Natural killer cell (primary cell): ENCODE data around the gene MTCH2. TPM values are rescaled to one million over a fixed set of nuclear protein-coding genes. Genes with fewer than 3 reads are reported as not detected.

Experiments used
- ATAC-seq, 3 donors: fragments of 150-1000 bp in 2 of 3; fragments of 200-7000 bp in 1 of 3; cut with Tn5 transposase; 1 replicate in 1 of 3; 2 replicates in 2 of 3; pipeline ENCODE4 v1.10.0; 2021; ENCODE audit warnings: mild to moderate bottlenecking in 2 of 3, moderate library complexity in 2 of 3
- DNase-seq, 2 donors: peaks; one replicate each; pipeline versions ENCODE4 v3.0.0 to v3.0.0-alpha.2; 2013 to 2021; ENCODE audit warnings: mixed read lengths in 1 of 2
- H3K27ac ChIP-seq: one replicate; pipeline ENCODE4 v1.5.1; 2013; ENCODE audit warnings: mild to moderate bottlenecking, low read length
- H3K27me3 ChIP-seq: one replicate; pipeline ENCODE4 v1.6.1; 2013; ENCODE audit warnings: low read length; ENCODE audit not compliant: control insufficient read depth, insufficient read depth
- H3K36me3 ChIP-seq: one replicate; pipeline ENCODE4 v1.6.1; 2013; ENCODE audit warnings: low read length; ENCODE audit not compliant: control insufficient read depth, insufficient read depth
- H3K4me1 ChIP-seq: one replicate; pipeline ENCODE4 v1.6.1; 2013; ENCODE audit warnings: low read length; ENCODE audit not compliant: control insufficient read depth, insufficient read depth
- H3K4me3 ChIP-seq: one replicate; pipeline ENCODE4 v1.5.1; 2013; ENCODE audit warnings: low read length
- H3K9me3 ChIP-seq: one replicate; pipeline ENCODE4 v1.6.1; 2013; ENCODE audit warnings: low read length; ENCODE audit not compliant: control insufficient read depth, insufficient read depth
- H3K27ac Mint-ChIP-seq, 2 donors: one replicate each; pipeline ENCODE4 v1.8.0; 2022; ENCODE audit warnings: mild to moderate bottlenecking in 2 of 2, mixed read lengths in 2 of 2, moderate library complexity in 1 of 2
- H3K27me3 Mint-ChIP-seq, 2 donors: one replicate each; pipeline ENCODE4 v1.8.0; 2022; ENCODE audit warnings: low read depth in 2 of 2, mixed read lengths in 2 of 2
- H3K36me3 Mint-ChIP-seq: one replicate; pipeline ENCODE4 v1.8.0; 2022; ENCODE audit warnings: mixed read lengths
- H3K4me1 Mint-ChIP-seq, 2 donors: one replicate each; pipeline ENCODE4 v1.8.0; 2022; ENCODE audit warnings: mixed read lengths in 2 of 2
- H3K4me3 Mint-ChIP-seq: one replicate; pipeline ENCODE4 v1.8.0; 2022; ENCODE audit warnings: mild to moderate bottlenecking, moderate library complexity, mixed read lengths
- H3K9me3 Mint-ChIP-seq, 2 donors: one replicate each; pipeline ENCODE4 v1.8.0; 2022; ENCODE audit warnings: mixed read lengths in 2 of 2
- WGBS: methylation state at CpG from one replicate; pipeline ENCODE4 v1.1.7; 2013; ENCODE audit warnings: missing lambda C conversion rate; ENCODE audit not compliant: insufficient coverage; 5-methylcytosine and 5-hydroxymethylcytosine counted together
- intact Hi-C: fragments of 100-400 bp; cut with micrococcal nuclease; formaldehyde crosslinking; loops from one replicate; pipeline ENCODE4 v1.14.2; 2022
- total RNA-seq, 4 donors: library from RNA; stranded (reverse); fragments of 120-200 nt in 1 of 4; gene quantifications; one replicate each; pipeline versions ENCODE4 v1.2.3 to v1.2.4, GENCODE V29; 2013 to 2022
- TF ChIP-seq, protein P1 (sequence below): fragments of 200-600 bp; IDR thresholded peaks from one replicate; pipeline ENCODE4 v1.8.0; 2022; ENCODE audit warnings: antibody characterized with exemption

Gene MTCH2
- total RNA-seq, 3 donors from 2014 or later (not counting 1 experiment from before 2014, with no cell fraction given): 25.0 to 32.4 (median 31.4) TPM

DNA sequence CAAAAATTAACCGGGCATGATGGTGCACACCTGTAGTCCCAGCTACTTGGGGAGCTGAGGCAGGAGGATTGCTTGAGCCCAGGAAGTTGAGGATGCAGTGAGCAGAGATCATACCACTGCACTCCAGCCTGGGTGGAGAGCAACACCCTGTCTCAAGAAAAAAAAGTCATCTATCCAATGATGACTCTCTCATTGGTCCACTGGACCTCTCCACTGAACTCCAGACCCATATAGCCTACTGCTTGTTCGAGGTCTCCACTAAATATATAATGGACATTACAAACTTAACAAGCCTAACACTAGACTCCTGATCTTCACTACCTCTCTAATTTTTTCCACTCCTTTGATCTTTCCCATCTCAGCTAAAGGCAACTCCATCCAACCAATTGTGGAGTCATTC is 33.5 kb upstream of the MTCH2 start:
- H3K4me1 ChIP-seq: no peaks in the 10 kb centered on the region
- H3K27me3 ChIP-seq: no peaks in the 10 kb centered on the region
- no peak overlapping the region for H3K27ac ChIP-seq
- Mint-ChIP-seq H3K27ac (no peak overlapping the region), H3K27me3 (no peaks in the 10 kb centered on the region), H3K36me3 (no peaks in the 10 kb centered on the region), H3K4me3 (no peak overlapping the region), H3K9me3 (no peaks in the 10 kb centered on the region), H3K4me1 (no peaks in the 10 kb centered on the region)
- no peak overlapping the region for H3K4me3 ChIP-seq
- no peak for ATAC-seq
- no peak for DNase-seq
- no peaks in the 10 kb centered on the region for H3K9me3 ChIP-seq
- 71% methylated on average over 2 of the region's 2 CpGs for WGBS
- H3K36me3 ChIP-seq: no peaks in the 10 kb centered on the region
- intact Hi-C loops: no loop called here
- TF ChIP-seq, protein P1, sequence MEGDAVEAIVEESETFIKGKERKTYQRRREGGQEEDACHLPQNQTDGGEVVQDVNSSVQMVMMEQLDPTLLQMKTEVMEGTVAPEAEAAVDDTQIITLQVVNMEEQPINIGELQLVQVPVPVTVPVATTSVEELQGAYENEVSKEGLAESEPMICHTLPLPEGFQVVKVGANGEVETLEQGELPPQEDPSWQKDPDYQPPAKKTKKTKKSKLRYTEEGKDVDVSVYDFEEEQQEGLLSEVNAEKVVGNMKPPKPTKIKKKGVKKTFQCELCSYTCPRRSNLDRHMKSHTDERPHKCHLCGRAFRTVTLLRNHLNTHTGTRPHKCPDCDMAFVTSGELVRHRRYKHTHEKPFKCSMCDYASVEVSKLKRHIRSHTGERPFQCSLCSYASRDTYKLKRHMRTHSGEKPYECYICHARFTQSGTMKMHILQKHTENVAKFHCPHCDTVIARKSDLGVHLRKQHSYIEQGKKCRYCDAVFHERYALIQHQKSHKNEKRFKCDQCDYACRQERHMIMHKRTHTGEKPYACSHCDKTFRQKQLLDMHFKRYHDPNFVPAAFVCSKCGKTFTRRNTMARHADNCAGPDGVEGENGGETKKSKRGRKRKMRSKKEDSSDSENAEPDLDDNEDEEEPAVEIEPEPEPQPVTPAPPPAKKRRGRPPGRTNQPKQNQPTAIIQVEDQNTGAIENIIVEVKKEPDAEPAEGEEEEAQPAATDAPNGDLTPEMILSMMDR: no peak

GRCh38 chr11:47672283-47672730 is 29.9 kb upstream of the MTCH2 start:
- no peak overlapping the region for H3K27ac Mint-ChIP-seq
- DNase-seq (no peak), ATAC-seq (no peak)
- no peaks in the 10 kb centered on the region for H3K9me3 Mint-ChIP-seq
- Histone ChIP-seq H3K9me3 (no peaks in the 10 kb centered on the region), H3K27ac (no peak overlapping the region), H3K36me3 (no peaks in the 10 kb centered on the region), H3K4me1 (no peaks in the 10 kb centered on the region), H3K4me3 (no peak overlapping the region), H3K27me3 (no peaks in the 10 kb centered on the region)
- WGBS: 92% methylated on average over 5 of the region's 5 CpGs
- no peak overlapping the region for H3K4me3 Mint-ChIP-seq
- no peaks in the 10 kb centered on the region for H3K27me3 Mint-ChIP-seq
- TF ChIP-seq, protein P1: no peak
- H3K4me1 Mint-ChIP-seq: no peaks in the 10 kb centered on the region
- no peaks in the 10 kb centered on the region for H3K36me3 Mint-ChIP-seq
- intact Hi-C loops: no loop called here

GRCh38 chr11:47669856-47670255 is 27.5 kb upstream of the MTCH2 start:
- no peaks in the 10 kb centered on the region for H3K4me1 ChIP-seq
- H3K27ac Mint-ChIP-seq: no peak overlapping the region
- H3K4me3 Mint-ChIP-seq: no peak overlapping the region
- TF ChIP-seq, protein P1: no peak
- no peak for ATAC-seq
- no peaks in the 10 kb centered on the region for H3K27me3 ChIP-seq
- H3K36me3 ChIP-seq: no peaks in the 10 kb centered on the region
- intact Hi-C loops: no loop called here
- H3K27me3 Mint-ChIP-seq: no peaks in the 10 kb centered on the region
- no peak overlapping the region for H3K27ac ChIP-seq
- no peak overlapping the region for H3K4me3 ChIP-seq
- no peaks in the 10 kb centered on the region for H3K9me3 ChIP-seq
- 90% methylated on average over 6 of the region's 6 CpGs for WGBS
- no peaks in the 10 kb centered on the region for H3K36me3 Mint-ChIP-seq
- DNase-seq: no peak
- H3K4me1 Mint-ChIP-seq: no peaks in the 10 kb centered on the region
- H3K9me3 Mint-ChIP-seq: no peaks in the 10 kb centered on the region

DNA sequence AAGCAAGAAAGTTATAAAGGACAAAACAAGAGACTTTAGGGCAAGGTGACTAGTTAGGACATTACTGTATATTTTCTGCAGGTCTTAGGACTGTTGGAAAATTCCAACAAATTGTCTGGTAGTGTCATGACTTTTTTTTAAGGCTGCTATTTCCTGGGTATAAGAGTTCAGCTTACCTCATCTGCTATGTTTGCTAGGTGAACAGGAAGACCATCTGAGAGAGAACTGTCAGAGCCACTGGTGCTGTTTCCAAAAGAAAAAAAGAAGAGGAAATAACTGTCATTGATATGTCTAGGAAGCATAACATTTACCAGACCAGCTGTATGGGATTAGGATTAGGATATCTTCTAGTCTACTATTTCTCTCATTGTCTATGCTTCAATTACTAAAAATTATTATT is 26.3 kb upstream of the MTCH2 start:
- Mint-ChIP-seq H3K4me1 (no peaks in the 10 kb centered on the region), H3K27me3 (no peaks in the 10 kb centered on the region)
- TF ChIP-seq, protein P1: no peak

More for the DNA sequence above, 26.3 kb upstream of the MTCH2 start:
- no peak for ATAC-seq
- Histone ChIP-seq H3K27ac (no peak overlapping the region), H3K4me3 (no peak overlapping the region), H3K36me3 (no peaks in the 10 kb centered on the region), H3K27me3 (no peaks in the 10 kb centered on the region), H3K4me1 (no peaks in the 10 kb centered on the region), H3K9me3 (no peaks in the 10 kb centered on the region)
- Mint-ChIP-seq H3K27ac (no peak overlapping the region), H3K4me3 (no peak overlapping the region), H3K36me3 (no peaks in the 10 kb centered on the region), H3K9me3 (no peaks in the 10 kb centered on the region)
- no peak for DNase-seq
- intact Hi-C loops: no loop called here
